Epithelial cell of esophagus (primary cell): Measurements from ENCODE around the gene TTC38.

Experiments
- DNase-seq: peaks from one replicate; pipeline ENCODE4 v3.0.0; 2010; ENCODE audit warnings: low read depth
- H3K4me3 ChIP-seq: 2 replicates; pipeline ENCODE4 v1.5.1; 2011; ENCODE audit warnings: mild to moderate bottlenecking, low read length, control low read depth
- TF ChIP-seq, protein P1 (sequence below): IDR thresholded peaks from 2 replicates; pipeline ENCODE4 v1.5.1; 2011; ENCODE audit warnings: low read depth, mild to moderate bottlenecking, low read length, control low read depth, inconsistent platforms; ENCODE audit not compliant: insufficient read depth; ENCODE audit errors: missing control alignments

Gene TTC38

DNA sequence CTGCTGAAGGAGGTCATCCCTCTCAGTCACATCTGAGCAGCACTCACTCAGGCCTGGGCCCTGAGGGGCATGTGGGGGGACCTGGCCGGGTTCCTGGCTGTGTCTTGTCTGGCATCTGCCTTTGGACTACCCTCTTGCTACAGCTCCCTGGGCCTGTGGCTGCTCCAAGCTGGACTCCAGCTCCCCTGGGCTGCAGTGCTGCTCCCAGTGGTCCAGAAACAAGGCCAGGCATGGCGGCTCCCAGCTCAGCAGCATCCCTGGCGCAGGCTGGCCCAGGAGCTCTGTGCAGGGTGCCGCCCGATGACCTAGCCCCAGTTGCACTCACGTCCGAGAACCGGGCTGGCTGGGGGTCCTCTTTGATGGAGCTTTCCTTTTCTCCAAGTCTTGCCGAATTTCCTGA lies 23.0 kb upstream of the TTC38 start:
- no peak for DNase-seq
- no peak overlapping the region for H3K4me3 ChIP-seq
- TF ChIP-seq, protein P1, sequence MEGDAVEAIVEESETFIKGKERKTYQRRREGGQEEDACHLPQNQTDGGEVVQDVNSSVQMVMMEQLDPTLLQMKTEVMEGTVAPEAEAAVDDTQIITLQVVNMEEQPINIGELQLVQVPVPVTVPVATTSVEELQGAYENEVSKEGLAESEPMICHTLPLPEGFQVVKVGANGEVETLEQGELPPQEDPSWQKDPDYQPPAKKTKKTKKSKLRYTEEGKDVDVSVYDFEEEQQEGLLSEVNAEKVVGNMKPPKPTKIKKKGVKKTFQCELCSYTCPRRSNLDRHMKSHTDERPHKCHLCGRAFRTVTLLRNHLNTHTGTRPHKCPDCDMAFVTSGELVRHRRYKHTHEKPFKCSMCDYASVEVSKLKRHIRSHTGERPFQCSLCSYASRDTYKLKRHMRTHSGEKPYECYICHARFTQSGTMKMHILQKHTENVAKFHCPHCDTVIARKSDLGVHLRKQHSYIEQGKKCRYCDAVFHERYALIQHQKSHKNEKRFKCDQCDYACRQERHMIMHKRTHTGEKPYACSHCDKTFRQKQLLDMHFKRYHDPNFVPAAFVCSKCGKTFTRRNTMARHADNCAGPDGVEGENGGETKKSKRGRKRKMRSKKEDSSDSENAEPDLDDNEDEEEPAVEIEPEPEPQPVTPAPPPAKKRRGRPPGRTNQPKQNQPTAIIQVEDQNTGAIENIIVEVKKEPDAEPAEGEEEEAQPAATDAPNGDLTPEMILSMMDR: no peak

DNA sequence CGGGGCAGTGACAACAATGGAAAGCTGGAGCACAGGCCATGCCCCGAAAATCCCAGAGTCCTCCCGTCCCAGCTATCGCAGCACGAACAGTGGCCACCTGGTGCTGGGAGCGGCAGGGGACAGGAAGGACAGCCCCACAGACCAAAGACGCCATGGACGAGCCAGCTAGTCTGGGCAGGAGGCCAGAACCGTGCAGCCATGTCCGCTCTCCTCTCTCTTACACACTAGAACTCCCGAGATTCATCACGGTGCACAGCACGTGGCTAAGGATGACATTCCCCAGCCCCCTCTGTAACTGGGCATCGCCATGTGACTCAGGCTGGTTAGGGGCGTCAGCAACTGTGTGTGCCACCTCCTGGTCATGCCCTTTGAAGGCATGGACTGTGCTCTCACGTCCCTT lies 22.3 kb upstream of the TTC38 start:
- TF ChIP-seq, protein P1: no peak
- H3K4me3 ChIP-seq: no peak overlapping the region
- DNase-seq: no peak

DNA sequence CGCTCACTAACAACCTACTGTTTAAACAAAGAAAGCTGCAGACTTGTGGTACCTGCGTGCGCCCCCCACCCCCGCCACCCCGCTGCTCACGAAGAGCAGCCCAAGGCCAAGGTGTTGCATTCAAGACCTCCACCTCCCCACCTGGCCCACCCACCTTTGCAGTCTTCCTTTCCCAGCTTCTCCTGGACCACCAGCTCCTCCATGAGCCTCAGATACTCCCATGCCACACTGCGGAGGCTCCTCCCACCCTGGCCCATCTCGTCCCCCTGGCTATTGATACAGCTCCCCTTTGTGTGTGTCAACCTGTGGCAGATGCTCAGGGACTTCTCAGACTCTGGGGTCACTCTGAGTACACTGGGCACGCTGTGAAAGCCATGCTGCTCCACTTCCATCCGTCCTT lies 21.6 kb upstream of the TTC38 start:
- DNase-seq: no peak
- TF ChIP-seq, protein P1: no peak
- no peak overlapping the region for H3K4me3 ChIP-seq

DNA sequence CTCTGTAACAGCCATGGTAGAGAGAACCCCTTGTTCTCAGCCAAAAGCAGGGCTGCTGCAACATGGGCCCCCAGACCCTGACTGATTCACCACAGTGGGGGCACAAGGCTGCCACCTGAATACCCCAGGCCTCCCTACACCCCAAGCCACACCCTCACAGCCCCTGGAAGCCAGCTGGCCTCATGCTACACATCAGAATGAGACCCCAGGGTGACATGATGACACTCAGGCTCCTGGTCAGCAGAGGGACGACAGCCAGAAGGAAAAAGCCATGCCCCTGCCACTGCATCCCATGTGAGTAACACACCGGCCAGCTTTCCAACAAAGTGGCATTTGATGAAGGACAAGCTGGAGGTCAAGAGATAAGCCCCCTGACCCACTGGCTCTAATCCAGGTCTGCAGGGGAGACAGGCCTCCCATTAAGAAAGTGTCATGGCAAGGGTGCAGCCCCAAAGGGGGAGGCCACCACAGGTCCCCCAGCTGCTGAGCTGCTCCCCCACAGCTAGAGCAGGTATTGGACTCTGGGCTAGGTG lies 20.3 kb upstream of the TTC38 start:
- no peak overlapping the region for H3K4me3 ChIP-seq

DNA sequence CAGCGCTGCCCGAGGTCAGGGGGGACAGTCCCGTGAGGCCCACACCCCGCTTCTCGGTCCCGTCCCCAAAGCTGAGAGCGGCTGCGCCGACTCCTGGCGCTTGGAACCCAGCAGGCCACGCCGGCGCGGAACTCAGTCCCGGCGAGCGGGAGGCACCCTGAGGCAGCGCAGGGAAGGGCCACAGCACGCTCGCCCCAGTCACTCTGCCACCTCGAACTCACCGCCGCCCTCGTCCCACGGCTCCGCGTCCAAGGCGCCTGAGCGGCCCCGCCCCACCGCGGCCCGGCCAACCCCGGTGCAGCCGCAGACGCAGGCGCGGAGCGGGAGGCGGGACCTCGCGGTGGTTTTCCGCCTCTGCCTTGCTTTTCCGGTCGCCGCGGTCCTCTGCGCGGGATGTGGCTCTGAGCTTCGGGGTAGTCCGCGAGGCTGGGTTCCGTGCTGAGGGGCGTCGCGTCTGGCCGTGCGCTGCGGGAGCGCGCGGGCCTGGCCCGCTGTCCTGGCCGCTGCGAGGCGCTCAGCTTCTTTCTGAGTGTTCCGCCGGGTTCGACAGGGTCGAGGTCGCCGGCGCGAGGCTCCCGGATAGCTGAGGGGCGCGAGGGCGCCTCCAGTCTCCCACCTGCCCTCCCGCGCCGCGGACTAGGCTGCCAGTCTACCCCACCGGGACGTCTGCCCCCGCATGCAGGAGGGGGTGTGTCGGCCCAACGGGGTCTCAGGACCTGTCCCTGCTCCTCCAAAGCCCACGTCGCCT lies 17.6 kb upstream of the TTC38 start, which contains the start of gene CDPF1:
Gene CDPF1 (minus strand): TSS at position 259 of the 748 bp plus-strand sequence. CDS start 2,009 bp downstream, outside the sequence.
- peak within 1 kb of the TSS; percentile 79 for H3K4me3 ChIP-seq
- DNase-seq: peak; percentile 93
- TF ChIP-seq, protein P1: no peak

More for the DNA sequence above, 20.3 kb upstream of the TTC38 start:
- no peak for DNase-seq
- TF ChIP-seq, protein P1: no peak

DNA sequence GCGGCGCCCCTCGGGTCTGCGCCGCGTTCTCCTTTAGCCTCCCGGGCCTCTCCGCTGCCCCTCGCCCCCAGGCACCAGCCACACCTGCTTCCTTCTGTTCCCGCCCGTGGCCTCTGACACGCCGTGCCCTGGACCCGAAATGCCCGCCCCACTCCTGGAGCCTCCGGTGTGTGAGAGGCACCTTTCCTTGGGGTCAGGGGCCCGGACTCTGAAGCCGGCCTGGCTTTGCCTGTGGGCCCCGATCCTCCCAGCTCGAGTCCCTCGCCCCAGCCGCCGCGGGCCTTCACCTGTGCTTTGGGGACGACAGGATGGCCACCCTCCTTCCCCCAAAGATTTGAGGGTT lies 17.1 kb upstream of the TTC38 start:
- no peak for DNase-seq
- H3K4me3 ChIP-seq: peak overlapping the region; percentile 79
- TF ChIP-seq, protein P1: no peak

DNA sequence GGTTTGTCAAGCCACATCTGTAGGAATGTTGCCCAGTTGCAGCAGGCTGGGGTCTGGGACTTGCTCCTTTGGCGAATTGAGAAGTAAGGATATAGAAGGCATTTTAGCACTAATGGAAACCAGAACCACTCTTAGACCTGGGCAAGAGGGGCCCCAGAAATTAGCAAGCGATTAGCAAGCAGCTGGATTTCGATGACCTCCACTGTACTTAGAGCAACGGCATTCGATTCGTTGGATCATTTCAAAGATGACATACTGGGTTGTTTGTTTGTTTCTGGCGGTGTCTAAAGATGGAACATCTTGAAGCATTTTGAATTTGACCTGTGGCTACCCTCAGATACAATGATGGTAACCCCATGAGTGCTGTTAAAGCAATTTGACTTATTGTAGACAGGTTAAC lies 16.5 kb upstream of the TTC38 start:
- TF ChIP-seq, protein P1: no peak
- peak overlapping the region; percentile 79 for H3K4me3 ChIP-seq
- DNase-seq: no peak
